SIG-M5 treated with dmso at 0.1 percent for 504 hours (cell line): ENCODE measurements around the gene RAET1G.
"Not testable (repeated sequence)": the region's sequence is repeated elsewhere in the genome, so short reads cannot be mapped to it uniquely, and the experiment has no call there.

Experiments used
- DNase-seq: peaks from one replicate; lab custom pipeline; 2025; ENCODE audit not compliant: unreplicated experiment; lab: John Stamatoyannopoulos, UW

The RAET1G gene

DNA sequence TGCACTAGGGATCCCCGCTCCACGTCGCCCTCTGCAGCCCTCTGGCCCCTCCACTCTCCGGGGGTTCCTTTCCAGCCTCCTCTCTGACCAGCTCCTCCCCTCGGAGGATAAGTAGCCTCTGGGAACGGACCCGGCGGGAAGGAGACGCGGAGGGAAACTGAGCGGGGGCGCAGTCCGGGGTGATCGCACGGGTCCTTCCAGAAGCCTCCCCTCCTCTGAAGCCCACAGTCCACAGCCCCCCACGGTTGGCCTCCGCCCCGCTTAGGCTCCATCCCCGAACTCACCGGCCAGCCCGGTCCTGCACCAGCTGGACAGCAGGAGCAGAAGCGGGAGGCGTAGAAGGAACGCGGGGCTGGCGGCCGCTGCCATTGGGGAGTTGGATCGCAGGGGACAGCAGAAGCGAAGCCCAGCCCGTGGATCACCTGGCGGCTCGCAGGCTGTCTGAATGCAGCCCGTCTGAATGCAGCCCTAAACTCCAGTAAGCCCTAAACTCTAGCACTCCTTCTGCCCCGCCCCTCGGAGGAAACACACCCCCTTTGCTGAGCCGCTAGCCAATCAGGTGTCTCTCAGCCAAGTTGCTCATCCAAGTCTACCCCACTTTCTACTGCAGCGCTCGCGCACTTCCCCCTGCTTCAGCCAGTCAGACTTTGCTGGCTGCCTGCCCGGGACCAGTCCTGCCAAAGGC lies at the start of gene RAET1G:
Gene RAET1G (minus strand): TSS at position 480 of the 685 bp plus-strand sequence. CDS start 111 bp downstream, at position 369.
- peak; percentile 93 for DNase-seq

GRCh38 chr6:149969635-149970034 lies 46.7 kb upstream of the RAET1G start:
- DNase-seq: no peak

DNA sequence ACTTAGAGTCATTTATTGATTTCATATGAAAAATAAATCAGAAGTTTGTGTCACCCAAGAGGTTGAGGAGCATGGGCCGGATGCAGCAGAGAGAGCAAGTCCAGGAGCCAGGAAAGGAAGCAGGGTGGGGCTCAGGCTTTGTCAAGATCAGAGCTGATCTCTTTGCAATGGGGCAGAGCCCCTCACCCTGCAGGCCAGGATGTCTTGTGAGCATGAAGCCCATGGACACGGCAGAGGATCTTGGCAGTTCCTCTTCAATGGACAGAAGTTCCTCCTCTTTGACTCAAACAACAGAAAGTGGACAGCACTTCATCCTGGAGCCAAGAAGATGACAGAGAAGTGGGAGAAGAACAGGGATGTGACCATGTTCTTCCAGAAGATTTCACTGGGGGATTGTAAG lies 46.0 kb upstream of the RAET1G start:
- not testable (repeated sequence) for DNase-seq

DNA sequence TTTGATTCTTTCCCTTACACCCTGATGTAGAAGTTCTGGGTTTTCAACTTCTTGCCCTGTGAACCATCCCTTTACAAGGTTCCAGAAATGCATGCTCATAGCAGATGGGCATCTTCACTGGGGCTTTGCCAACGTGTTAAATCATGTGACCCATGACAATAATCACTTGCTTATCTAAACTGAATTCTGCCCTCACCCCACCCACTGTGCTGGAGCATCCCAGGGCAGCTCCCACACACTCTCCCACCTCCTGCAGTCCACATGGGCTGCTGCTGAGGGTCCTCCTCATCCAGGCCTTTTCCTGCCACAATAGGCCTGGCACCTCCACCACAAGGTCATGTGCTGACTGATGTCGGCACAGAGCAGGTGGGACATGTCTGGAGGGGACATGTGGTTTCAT lies 45.1 kb upstream of the RAET1G start:
- not testable (repeated sequence) for DNase-seq

DNA sequence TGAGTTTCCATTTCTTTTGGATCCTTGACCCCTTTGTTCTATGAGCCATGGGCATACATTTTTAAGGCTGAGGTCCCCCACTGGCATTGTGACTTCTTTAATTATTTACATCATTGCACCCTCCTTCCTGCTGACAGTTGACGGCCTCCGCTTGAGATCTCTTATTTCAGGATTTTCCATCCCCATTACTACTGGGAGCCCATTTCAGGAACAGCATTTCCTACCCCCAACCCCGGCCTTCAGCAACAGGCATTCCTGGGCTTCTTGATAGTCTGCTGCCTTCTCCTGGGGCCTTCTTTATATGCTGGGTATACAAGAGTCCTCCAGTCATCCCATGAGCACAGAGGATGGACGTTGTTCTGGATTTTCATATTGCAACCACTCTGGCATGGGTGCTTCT lies 44.7 kb upstream of the RAET1G start:
- no peak for DNase-seq

- not testable (repeated sequence) for DNase-seq
These were observed 43.4 kb upstream of the RAET1G start for GRCh38 chr6:149966319-149966718.

GRCh38 chr6:149965194-149966020 lies 42.5 kb upstream of the RAET1G start:
- DNase-seq: no peak

DNA sequence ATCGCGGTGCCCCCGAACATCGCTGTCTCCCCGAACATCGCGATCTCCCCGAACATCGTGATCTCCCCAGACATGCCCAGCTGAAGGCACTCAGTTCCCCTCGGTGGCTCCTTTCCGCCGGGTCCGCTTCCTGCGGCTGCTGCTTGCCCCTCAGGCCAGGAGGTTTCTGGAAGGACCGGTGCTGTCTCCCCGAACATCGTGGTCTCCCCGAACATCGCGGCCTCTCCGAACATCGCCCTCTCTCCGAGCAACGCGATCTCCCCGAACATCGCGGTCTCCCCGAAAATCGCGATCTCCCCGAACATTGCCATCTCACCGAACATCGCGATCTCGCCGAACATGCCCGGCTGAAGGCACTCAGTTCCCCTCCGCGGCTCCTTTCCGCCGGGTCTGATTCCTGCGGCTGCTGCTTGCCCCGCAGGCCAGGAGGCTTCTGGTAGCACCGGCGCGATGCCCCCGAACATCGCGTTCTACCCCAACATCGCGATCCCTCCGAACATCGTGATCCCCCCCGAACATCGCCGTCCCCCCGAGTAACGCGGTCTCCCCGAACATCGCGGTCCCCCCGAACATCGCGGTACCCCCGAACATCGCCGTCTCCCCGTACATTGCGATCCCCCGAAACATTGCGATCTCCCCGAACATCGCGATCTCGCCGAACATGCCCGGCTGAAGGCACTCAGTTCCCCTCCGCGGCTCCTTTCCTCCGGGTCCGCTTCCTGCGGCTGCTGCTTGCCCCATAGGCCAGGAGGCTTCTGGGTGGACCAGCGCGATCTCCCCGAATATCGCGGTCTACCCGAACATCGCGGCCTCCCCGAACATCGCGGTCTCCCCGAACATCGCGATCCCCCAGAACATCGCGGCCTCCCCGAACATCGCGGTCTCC lies 41.6 kb upstream of the RAET1G start:
- DNase-seq: no peak

- peak; percentile 84 for DNase-seq
These were observed 40.8 kb upstream of the RAET1G start, which contains the start of gene ULBP1 for GRCh38 chr6:149963462-149964307. Gene ULBP1 (plus strand): TSS chr6:149963943. CDS start chr6:149964050, 107 bp downstream.

GRCh38 chr6:149963212-149963461 lies 40.2 kb upstream of the RAET1G start:
- DNase-seq: no peak

DNA sequence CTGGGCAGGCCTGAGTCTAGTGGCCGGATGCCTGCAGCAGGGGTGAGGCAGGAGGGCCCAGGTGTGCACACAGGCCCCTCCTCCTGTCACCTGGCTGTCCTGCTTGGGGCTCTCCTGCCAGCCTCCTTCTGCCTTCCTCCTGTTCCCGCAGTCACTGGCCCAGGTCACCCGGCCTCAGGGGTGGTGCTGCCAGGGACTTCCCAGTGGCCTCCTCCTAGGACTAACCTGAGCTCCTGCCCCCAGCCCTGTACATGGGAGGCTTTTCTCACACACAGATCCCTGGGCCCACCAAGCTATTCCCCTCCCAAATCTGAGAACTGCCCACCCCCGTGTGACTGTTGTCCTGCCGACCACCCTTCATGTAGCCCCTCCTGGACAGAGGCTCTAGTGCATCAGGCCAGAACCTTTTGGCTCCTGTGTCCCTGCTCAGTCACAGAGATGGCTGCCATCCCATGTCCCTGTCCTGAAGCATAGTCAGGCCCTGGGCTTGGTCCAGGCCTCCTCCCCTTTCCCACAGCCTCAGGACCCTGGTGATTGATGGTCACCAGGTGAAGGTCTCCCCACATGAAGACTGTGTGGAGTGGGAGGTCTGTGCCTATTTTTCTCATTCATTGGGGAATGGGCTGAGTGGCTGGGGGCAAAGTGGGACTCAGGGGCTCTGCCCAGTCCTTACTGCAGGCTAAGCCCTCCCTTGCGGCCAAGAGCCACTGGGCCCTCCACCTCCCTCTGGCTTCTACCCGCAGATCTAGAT lies 39.7 kb upstream of the RAET1G start:
- no peak for DNase-seq

GRCh38 chr6:149961728-149962425 lies 39.0 kb upstream of the RAET1G start:
- peak; percentile 34 for DNase-seq

GRCh38 chr6:149960488-149960887 lies 37.6 kb upstream of the RAET1G start:
- no peak for DNase-seq

DNA sequence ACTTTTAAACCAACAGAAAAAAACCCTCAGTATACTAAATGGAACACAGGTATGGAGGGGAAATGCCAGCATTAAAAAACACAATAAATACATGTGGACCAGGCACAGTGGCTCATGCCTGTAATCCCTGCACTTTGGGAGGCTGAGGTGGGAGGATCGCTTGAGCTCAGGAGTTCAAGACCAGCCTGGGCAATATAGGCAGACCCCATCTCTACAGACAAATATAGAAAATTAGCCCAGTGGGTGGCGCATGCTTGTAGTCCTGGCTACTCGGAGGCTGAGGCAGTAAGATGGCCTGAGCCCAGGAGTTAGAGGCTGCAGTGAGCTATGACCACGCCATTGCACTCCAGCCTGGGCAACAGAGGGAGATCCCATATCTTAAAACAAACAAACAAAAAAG lies 36.9 kb upstream of the RAET1G start:
- DNase-seq: not testable (repeated sequence)

DNA sequence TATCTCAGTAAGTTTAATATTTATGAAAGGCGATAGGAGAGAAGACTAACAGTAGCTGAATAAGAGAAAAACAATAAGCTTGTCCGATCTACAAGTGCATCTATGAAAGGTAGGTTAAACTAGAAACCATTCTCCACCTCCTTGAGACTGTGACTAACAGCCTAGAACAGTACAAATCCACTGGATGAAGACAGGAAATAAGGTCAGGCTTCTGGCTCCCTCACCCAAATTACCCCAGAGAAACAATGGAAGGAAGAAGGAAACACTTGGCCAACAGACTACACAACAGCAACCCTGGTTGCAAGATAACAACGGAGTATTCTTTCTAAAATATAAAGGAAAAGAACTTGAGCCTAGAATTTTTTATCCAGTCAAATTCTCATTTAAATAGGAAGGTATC lies 35.2 kb upstream of the RAET1G start:
- DNase-seq: not testable (repeated sequence)

DNA sequence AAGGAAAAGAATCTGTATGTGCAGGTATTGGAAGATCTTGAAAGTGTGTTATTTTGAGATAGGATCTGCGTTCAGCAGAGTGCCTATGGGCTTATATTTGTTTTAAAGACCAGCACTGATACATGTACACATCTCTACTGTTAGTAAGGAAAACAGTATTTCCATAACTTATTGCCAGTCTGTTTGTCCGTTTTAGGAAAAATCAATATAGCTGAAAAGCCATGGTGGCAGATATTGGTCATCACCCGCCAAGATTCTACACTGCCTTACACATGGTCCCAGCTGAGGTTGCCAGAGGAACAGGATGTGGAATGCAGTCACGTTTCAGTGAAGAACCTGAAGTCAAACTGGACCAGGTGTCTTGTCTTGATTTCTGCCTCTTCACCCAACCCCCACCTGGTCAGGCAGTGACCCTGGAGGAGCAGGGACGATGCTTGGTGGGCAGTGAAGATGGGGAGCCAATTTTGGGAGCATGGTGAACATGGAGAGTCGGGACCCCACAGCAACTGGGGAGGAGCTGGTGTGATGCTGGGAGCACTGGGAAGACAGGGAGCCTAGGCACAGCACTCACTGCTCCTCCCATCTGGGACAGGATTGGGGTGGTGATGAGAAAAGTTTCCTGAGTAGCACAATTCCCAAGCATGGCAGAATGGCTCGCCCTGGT lies 32.9 kb upstream of the RAET1G start:
- DNase-seq: not testable (repeated sequence)

- not testable (repeated sequence) for DNase-seq
These were observed 32.2 kb upstream of the RAET1G start for GRCh38 chr6:149954984-149955653.

DNA sequence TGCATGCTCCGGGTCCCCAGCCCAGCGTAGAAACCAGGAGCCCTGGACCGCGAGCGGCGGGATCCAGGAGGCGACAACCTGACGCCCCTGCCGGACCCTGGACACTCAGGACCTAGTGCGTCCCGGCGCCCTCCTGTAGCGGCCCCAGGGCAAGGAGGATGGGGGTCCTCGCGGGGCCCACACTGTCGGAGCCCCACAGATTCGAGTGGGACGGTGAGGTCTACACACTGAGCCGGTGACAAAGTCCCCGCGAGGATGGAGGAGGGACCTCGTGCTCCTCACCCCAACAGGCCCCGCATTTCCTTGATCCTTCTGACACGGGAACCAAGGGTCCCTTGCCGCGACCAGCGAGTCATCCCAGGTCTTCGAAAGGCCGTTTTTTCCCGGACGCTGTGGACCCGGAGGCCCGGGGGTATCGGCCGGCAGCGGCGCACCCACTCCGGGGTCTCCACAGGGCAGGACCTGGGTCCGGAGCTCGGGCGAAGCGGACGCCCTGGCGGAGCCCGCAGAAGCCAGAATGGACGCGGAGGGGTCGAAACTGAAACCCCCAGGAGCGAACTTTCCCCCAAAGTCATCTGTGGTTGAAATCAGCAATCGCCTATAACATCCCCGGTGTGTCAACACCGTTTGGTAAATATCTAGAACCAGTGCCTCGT lies 31.5 kb upstream of the RAET1G start:
- not testable (repeated sequence) for DNase-seq
